PC-3 (cell line): ENCODE data around the gene NELFB. TPM values are rescaled to one million over a fixed set of nuclear protein-coding genes. Genes with fewer than 3 reads are reported as not detected.

Source experiments
- ATAC-seq: fragments of 200-7000 bp; cut with Tn5 transposase; 2 replicates; pipeline ENCODE4 v1.9.1; 2020; ENCODE audit warnings: mild to moderate bottlenecking, moderate library complexity
- BruUV-seq: library from RNA; stranded (reverse); fragments of 400-500 nt; replicated peaks from 2 replicates; lab custom pipeline; 2021; lab: Mats Ljungman, UMichigan
- CTCF ChIA-PET: fragments of 300-600 bp; sonication (Branson Sonifier 250); formaldehyde crosslinking; loops from one replicate; lab custom pipeline; 2022; ENCODE audit warnings: antibody characterized with exemption; lab: Charles Lee
- POLR2A ChIA-PET: fragments of 300-600 bp; sonication (Branson Sonifier 250); formaldehyde crosslinking; loops from one replicate; lab custom pipeline; 2022; ENCODE audit warnings: antibody characterized with exemption; ENCODE audit not compliant: unreplicated experiment; lab: Charles Lee
- DNase-seq: peaks from one replicate; pipeline ENCODE4 v3.0.0-alpha.2; 2015
- H2AFZ ChIP-seq: fragments of 300-600 bp; sonication (generic); 2 replicates; pipeline ENCODE4 v1.6.0; 2016; ENCODE audit warnings: antibody characterized with exemption, low read length
- H3F3A ChIP-seq: fragments of 300-600 bp; sonication (generic); one replicate; pipeline ENCODE4 v1.6.0; 2017; ENCODE audit warnings: antibody characterized with exemption, low read length, control low read depth, mild to moderate bottlenecking; ENCODE audit not compliant: unreplicated experiment
- H3K27ac ChIP-seq: fragments of 300-600 bp; sonication (generic); 2 replicates; pipeline ENCODE4 v1.5.1; 2016; ENCODE audit warnings: mild to moderate bottlenecking, low read length
- H3K27me3 ChIP-seq: fragments of 300-600 bp; sonication (generic); 2 replicates; pipeline ENCODE4 v1.6.1; 2016; ENCODE audit warnings: low read length, mixed read lengths
- H3K36me3 ChIP-seq: fragments of 300-600 bp; sonication (generic); 2 replicates; pipeline ENCODE4 v1.6.1; 2016; ENCODE audit warnings: low read depth, mixed run types, low read length, mixed read lengths
- H3K4me1 ChIP-seq: fragments of 300-600 bp; sonication (generic); 2 replicates; pipeline ENCODE4 v1.5.1; 2016; ENCODE audit warnings: low read length; ENCODE audit not compliant: insufficient read depth
- H3K4me2 ChIP-seq: fragments of 300-600 bp; sonication (generic); 2 replicates; pipeline ENCODE4 v1.6.0; 2016; ENCODE audit warnings: low read length
- H3K4me3 ChIP-seq: fragments of 300-600 bp; sonication (generic); 2 replicates; pipeline ENCODE4 v1.5.1; 2016; ENCODE audit warnings: mild to moderate bottlenecking, low read length, mixed read lengths
- H3K79me2 ChIP-seq: fragments of 300-600 bp; sonication (generic); 2 replicates; pipeline ENCODE4 v1.6.1; 2017; ENCODE audit warnings: low read length, mixed read lengths
- H3K9ac ChIP-seq: fragments of 300-600 bp; sonication (generic); 2 replicates; pipeline ENCODE4 v1.6.0; 2016; ENCODE audit warnings: mild to moderate bottlenecking, low read length
- H3K9me2 ChIP-seq: fragments of 300-600 bp; sonication (generic); replicated peaks from 2 replicates; pipeline ENCODE4 v1.6.1; 2016; ENCODE audit warnings: mixed run types, low read length, mixed read lengths
- H3K9me3 ChIP-seq: fragments of 300-600 bp; sonication (generic); 2 replicates; pipeline ENCODE4 v1.6.1; 2016; ENCODE audit warnings: low read length, mixed read lengths
- H4K20me1 ChIP-seq: fragments of 300-600 bp; sonication (generic); 2 replicates; pipeline ENCODE4 v1.6.1; 2016; ENCODE audit warnings: low read length, mixed read lengths
- EZH2 ChIP-seq: fragments of 300-600 bp; sonication (generic); IDR thresholded peaks from one replicate; pipeline ENCODE4 v1.6.1; 2017; ENCODE audit warnings: antibody characterized with exemption, mild to moderate bottlenecking, low read length; ENCODE audit not compliant: unreplicated experiment
- EZH2phosphoT487 ChIP-seq: fragments of 300-600 bp; sonication (generic); IDR thresholded peaks from 2 replicates; pipeline ENCODE4 v1.6.1; 2018; ENCODE audit warnings: mild to moderate bottlenecking, antibody characterized with exemption, low read length, borderline replicate concordance
- intact Hi-C: fragments of 100-400 bp; cut with micrococcal nuclease; formaldehyde crosslinking; loops from 2 replicates; pipeline ENCODE4 v1.9.0; 2023
- total RNA-seq: library from RNA; depleted of rRNA; stranded (reverse); fragments of >200 nt; gene quantifications from 2 replicates; pipeline ENCODE4 v1.2.3, GENCODE V29; 2014
- TF ChIP-seq, protein P1 (sequence below): fragments of 300-600 bp; sonication (generic); conservative IDR thresholded peaks from 2 replicates; pipeline ENCODE4 v1.5.1; 2017; ENCODE audit warnings: antibody characterized with exemption, low read depth, mild to moderate bottlenecking, low read length

The NELFB gene
- total RNA-seq, 1 experiment from 2014 or later, result 50.7 TPM

DNA sequence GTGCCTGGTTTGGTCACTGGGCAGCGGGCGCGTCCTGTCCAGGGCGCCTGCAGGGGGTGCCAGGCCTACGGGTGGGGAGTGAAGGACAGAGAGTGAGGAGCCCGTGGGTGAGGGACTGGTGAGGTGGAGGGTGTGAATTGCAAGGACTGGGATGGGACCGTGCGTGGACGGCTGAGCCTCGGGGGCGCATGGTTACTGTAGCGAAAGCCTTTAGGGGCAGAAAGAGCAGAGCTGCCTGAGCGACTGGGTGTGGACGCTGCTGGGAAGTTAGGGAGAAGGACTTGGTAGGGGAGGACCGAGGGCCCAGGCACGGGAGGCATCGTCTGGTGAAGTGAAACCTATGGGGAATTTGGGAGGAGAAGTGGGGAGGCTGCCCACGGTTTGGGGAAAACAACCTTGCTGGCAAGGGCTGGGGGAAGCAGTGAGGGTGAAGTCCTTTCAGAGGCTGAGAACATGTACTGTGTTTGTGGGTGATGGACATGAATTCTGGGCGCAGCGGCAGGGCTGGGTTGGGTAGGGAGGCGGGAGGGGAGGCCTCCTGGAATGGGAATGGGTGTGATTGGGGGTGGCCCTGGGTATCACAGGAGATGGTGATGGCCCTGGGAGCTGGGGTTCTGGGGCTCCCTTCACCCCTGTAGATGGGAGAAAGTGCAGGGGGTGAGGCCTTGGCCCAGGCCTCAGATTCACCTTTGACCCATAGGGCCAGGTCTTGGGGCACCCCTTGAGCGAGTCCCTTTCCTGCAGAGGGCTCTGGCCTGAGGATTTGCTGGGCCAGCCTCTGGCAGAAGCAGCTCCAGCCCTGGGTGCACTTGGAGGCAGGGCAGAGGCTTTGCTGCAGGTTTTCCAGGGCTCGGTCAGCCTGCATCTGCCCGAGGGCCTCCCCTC is 20.7 kb downstream of the NELFB start:
- CTCF ChIA-PET, result no interaction called here
- intact Hi-C loops, result no loop called here

DNA sequence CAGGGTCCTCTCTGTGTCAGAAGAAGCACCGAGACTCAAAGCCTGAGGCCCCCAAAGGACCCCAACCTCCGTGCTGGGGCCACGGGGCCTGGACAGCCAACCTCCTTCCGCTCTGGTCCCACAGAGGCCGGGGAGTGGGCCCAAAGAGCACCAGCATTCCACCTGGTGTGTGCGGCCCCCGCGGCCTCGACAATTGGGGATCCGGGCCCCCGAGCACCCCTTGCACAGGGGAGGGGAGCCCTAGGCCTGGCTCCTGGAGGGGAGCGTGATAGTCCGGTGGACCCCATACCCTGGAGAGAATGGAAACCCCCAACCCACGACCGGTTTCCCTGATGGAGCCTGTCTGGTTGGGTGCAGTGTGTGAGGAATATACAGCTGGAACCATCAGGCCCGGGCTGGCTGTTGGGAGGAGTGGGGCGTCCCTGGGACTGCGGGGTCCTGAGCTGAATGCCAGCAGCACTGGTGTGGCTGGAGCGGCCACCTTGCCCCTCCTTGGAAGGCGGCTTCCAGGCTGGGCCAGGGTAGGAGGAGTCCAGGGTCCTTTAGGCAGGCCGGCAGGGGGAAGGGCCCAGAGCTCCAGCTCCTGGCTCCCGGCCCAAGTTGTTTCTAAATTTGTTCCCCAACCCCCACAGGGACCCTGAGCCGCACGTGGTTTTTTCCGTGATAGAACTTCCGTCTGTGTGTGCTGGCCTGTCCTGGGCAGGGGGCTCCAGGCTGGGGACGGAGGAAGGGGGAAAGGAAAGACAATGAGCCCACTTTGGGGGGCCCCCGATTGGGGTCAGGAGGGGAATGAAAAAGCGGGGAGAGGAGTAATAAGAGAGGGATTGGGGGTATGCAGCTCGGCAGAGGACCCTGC is 21.6 kb downstream of the NELFB start:
- H3K9me2 ChIP-seq, result no peaks in the 10 kb centered on the region

More for the DNA sequence above, 20.7 kb downstream of the NELFB start:
- TF ChIP-seq EZH2 (no peak), EZH2phosphoT487 (no peak)
- TF ChIP-seq, protein P1, sequence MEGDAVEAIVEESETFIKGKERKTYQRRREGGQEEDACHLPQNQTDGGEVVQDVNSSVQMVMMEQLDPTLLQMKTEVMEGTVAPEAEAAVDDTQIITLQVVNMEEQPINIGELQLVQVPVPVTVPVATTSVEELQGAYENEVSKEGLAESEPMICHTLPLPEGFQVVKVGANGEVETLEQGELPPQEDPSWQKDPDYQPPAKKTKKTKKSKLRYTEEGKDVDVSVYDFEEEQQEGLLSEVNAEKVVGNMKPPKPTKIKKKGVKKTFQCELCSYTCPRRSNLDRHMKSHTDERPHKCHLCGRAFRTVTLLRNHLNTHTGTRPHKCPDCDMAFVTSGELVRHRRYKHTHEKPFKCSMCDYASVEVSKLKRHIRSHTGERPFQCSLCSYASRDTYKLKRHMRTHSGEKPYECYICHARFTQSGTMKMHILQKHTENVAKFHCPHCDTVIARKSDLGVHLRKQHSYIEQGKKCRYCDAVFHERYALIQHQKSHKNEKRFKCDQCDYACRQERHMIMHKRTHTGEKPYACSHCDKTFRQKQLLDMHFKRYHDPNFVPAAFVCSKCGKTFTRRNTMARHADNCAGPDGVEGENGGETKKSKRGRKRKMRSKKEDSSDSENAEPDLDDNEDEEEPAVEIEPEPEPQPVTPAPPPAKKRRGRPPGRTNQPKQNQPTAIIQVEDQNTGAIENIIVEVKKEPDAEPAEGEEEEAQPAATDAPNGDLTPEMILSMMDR, result no peak
- Histone ChIP-seq H3K27me3 (no peaks in the 10 kb centered on the region), H3K9ac (no peak overlapping the region), H3K9me3 (no peaks in the 10 kb centered on the region), H3F3A (no peaks in the 10 kb centered on the region), H3K36me3 (no peaks in the 10 kb centered on the region), H3K9me2 (no peaks in the 10 kb centered on the region), H4K20me1 (no peaks in the 10 kb centered on the region), H3K4me1 (peaks cover 17% of the 10 kb centered on the region), H3K27ac (no peak overlapping the region), H2AFZ (no peak overlapping the region), H3K4me2 (no peak overlapping the region), H3K79me2 (peaks cover 19% of the 10 kb centered on the region), H3K4me3 (no peak overlapping the region)
- BruUV-seq, result no TSS peak
- ATAC-seq (no peak), DNase-seq (no peak)
- POLR2A ChIA-PET, result no interaction called here

More for the DNA sequence above, 21.6 kb downstream of the NELFB start:
- Histone ChIP-seq H3K4me2 (peak overlapping the region; percentile 87), H3K9ac (peak overlapping the region; percentile 79), H3K36me3 (no peaks in the 10 kb centered on the region), H3K27me3 (no peaks in the 10 kb centered on the region), H3F3A (no peaks in the 10 kb centered on the region), H3K4me3 (peak overlapping the region; percentile 67), H3K9me3 (no peaks in the 10 kb centered on the region), H3K4me1 (peaks cover 17% of the 10 kb centered on the region), H2AFZ (no peak overlapping the region), H3K79me2 (peaks cover 19% of the 10 kb centered on the region), H3K27ac (peak overlapping the region; percentile 79), H4K20me1 (no peaks in the 10 kb centered on the region)
- peak; percentile 41 for DNase-seq
- TSS peak; percentile 89 for BruUV-seq
- ATAC-seq, result peak; percentile 37
- intact Hi-C loops, result no loop called here
- TF ChIP-seq EZH2 (no peak), EZH2phosphoT487 (no peak)
- TF ChIP-seq, protein P1, result no peak
- ChIA-PET POLR2A (interaction anchor here (0.6 to 1.0 kb wide), 3 partner anchors 10 to 36 kb away, joined by 3 to 4 read pairs (median 4); no protein-coding TSS in a partner anchor), CTCF (interaction anchor here (0.6 to 1.0 kb wide), 2 partner anchors 10 to 53 kb away, joined by 4 to 11 read pairs; no protein-coding TSS in a partner anchor)
